Forelimb muscle (tissue), 1 donor: ENCODE measurements around the gene TGFB1. TPM values are rescaled to one million over a fixed set of nuclear protein-coding genes. Genes with fewer than 3 reads are reported as not detected.
A peak's percentile ranks its signal among the peaks of the same experiment; 100 is the strongest.
"Not testable (repeated sequence)": the region's sequence is repeated elsewhere in the genome, so short reads cannot be mapped to it uniquely, and the experiment has no call there.

ENCODE experiments used
- DNase-seq: peaks from one replicate; pipeline ENCODE4 v3.0.0-alpha.2; 2013; ENCODE audit warnings: low read depth
- polyA plus RNA-seq: library from polyadenylated mRNA; unstranded; fragments of 120-200 nt; gene quantifications from one replicate; pipeline ENCODE4 v1.2.1, GENCODE V29; 2013; ENCODE audit not compliant: insufficient read length

TGFB1 gene
- polyA plus RNA-seq = 19.6 TPM

GRCh38 chr19:41353466-41354342 is at the start of gene TGFB1:
Gene TGFB1, minus strand, starts transcription at chr19:41353922. Its CDS starts 878 bp downstream, at chr19:41353044.
- no peak for DNase-seq

GRCh38 chr19:41402010-41402409 is 48.3 kb upstream of the TGFB1 start:
- no peak for DNase-seq

GRCh38 chr19:41401483-41401882 is 47.8 kb upstream of the TGFB1 start:
- no peak for DNase-seq

- no peak for DNase-seq
Measured at GRCh38 chr19:41399525-41399924, 45.8 kb upstream of the TGFB1 start.

- no peak for DNase-seq
Measured at GRCh38 chr19:41399091-41399490, 45.4 kb upstream of the TGFB1 start.

- no peak for DNase-seq
Measured at GRCh38 chr19:41398598-41398997, 44.9 kb upstream of the TGFB1 start.

GRCh38 chr19:41398050-41398418 is 44.3 kb upstream of the TGFB1 start:
- DNase-seq = no peak

GRCh38 chr19:41397086-41398049 is 43.6 kb upstream of the TGFB1 start, which contains the start of the genes BCKDHA and EXOSC5:
Gene BCKDHA, plus strand, starts transcription at chr19:41397818. Its CDS starts 10 bp downstream, at chr19:41397828.
Gene EXOSC5, minus strand, starts transcription at chr19:41397359. Its CDS starts 31 bp downstream, at chr19:41397328.
- DNase-seq = peak; percentile 100

GRCh38 chr19:41395355-41395754 is 41.6 kb upstream of the TGFB1 start:
- DNase-seq = no peak

GRCh38 chr19:41392775-41393174 is 39.1 kb upstream of the TGFB1 start:
- DNase-seq = no peak

GRCh38 chr19:41391618-41392017 is 37.9 kb upstream of the TGFB1 start:
- DNase-seq = no peak

GRCh38 chr19:41386442-41386841 is 32.7 kb upstream of the TGFB1 start:
- no peak for DNase-seq

GRCh38 chr19:41384351-41384750 is 30.6 kb upstream of the TGFB1 start:
- DNase-seq = no peak

GRCh38 chr19:41381536-41381935 is 27.8 kb upstream of the TGFB1 start:
- DNase-seq = not testable (repeated sequence)

GRCh38 chr19:41377977-41378709 is 24.4 kb upstream of the TGFB1 start:
- DNase-seq = no peak

- no peak for DNase-seq
Measured at GRCh38 chr19:41376998-41377365, 23.3 kb upstream of the TGFB1 start.

- DNase-seq = no peak
Measured at GRCh38 chr19:41376241-41376997, 22.7 kb upstream of the TGFB1 start, which contains the start of gene TMEM91. Gene TMEM91, plus strand, starts transcription at chr19:41376533. Its CDS starts 1,777 bp downstream, at chr19:41378310.

GRCh38 chr19:41373993-41374392 is 20.3 kb upstream of the TGFB1 start:
- no peak for DNase-seq

- DNase-seq = no peak
Measured at GRCh38 chr19:41372501-41372900, 18.8 kb upstream of the TGFB1 start.

GRCh38 chr19:41371541-41371940 is 17.8 kb upstream of the TGFB1 start:
- DNase-seq = no peak

GRCh38 chr19:41371119-41371518 is 17.4 kb upstream of the TGFB1 start:
- DNase-seq = not testable (repeated sequence)
